GM21528 (cell line): ENCODE results near the gene RABGGTB.
A peak's percentile ranks its signal among the peaks of the same experiment; 100 is the strongest.
"Not testable (repeated sequence)": the region's sequence is repeated elsewhere in the genome, so short reads cannot be mapped to it uniquely, and the experiment has no call there.

Source experiments
- ATAC-seq: cut with Tn5 transposase; IDR thresholded peaks from one replicate; pipeline ENCODE4 v1.9.1; 2021; ENCODE audit warnings: mild to moderate bottlenecking, moderate library complexity; ENCODE audit not compliant: unreplicated experiment, low FRiP score

The RABGGTB gene

DNA sequence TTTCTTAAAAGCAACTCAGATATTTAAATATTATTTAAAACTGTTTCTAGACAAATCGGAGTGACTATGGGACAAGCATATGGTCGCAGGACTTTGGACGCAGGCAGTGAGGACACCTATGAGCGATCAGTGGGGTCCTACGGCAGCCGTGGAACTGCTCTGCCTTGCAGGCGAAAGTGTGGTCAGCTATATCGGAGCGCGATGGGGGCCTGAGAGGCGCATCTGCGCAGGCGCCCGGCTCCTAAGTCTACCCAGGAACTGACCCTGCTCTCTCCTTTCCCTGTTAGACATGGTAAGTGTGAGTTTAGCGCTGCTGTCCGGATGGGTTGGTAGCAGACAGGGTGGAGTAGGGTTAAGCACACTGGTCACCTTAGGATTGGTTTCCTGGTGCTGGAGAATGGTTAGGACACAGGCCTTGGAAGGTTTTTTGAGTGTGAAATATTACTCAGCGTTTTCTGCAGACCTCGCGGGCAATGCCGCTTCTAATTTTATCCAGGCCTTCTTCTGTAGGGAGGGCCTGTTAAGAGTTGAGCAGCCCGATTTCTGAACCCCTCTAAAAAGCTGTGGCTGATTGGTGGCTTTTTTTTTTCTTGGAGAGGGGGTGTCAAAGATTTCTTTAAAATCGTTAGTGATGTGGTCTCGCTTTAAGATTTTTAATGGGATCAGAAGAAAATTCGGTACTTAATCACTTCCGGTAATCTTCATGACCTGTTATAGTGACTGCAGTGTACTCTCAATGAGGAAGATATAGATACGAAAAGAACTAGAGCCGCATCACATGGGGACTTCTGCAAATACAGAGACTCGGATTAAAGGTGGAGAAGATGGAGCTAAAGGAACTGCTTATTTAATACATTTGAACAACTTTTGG is at the start of gene RABGGTB:
TSS of gene RABGGTB (plus strand) at position 274 of the 871 bp plus-strand sequence. CDS start at position 290, 16 bp downstream.
- ATAC-seq = peak; percentile 65

DNA sequence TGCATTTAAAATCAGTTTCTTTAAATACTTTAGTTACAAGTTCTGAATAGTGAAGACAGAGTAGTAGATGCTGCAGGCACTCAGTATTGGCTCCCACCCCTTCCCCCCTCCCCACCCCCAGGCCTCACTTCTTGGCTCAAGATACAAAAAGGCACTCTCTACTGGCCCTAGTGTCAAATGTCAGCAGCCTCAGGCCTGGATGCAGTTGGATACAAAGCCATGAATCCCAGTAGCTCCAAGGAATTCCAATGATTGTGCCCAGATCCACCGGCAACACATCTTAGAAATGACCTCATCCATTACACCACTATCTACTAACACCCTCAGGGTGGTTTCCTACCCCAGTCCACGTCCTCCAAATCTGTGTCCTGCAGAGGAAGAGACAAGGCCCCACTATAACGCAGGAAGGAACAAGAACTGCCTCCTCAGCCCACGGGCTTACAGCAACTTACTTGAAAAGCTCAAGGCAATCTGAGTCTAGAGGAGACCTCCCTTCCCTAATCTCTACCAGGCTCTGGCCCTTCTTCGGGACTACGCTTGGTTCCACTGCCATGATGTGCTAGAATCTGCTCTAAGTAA is 43.9 kb upstream of the RABGGTB start:
- no peak for ATAC-seq

DNA sequence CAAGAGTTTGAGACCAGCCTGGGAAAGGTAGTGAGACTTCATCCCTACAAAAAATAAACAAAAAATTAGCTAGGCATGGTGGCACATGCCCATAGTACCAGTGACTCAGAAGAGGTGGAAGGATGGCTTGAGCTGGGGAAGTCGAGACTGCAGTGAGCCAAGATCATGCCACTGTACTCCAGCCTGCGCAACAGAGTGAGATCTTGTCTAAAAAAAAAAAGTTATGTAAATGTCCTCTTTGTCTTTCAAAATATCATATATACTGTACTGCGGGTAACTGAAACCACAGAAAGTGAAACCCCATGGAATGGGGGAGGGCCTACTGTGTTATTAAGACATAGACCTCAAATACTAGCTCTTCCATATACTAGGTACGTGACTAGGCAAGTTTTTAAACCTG is 40.8 kb upstream of the RABGGTB start:
- peak; percentile 86 for ATAC-seq

DNA sequence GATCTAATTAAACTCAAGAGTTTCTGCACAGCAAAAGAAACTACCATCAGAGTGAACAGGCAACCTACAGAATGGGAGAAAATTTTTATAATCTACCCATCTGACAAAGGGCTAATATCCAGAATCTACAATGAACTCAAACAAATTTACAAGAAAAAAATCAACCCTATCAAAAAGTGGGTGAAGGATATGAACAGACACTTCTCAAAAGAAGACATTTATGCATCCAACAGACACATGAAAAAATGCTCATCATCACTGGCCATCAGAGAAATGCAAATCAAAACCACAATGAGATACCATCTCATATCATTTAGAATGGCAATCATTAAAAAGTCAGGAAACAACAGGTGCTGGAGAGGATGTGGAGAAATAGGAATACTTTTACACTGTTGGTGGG is 28.8 kb upstream of the RABGGTB start:
- ATAC-seq = not testable (repeated sequence)

DNA sequence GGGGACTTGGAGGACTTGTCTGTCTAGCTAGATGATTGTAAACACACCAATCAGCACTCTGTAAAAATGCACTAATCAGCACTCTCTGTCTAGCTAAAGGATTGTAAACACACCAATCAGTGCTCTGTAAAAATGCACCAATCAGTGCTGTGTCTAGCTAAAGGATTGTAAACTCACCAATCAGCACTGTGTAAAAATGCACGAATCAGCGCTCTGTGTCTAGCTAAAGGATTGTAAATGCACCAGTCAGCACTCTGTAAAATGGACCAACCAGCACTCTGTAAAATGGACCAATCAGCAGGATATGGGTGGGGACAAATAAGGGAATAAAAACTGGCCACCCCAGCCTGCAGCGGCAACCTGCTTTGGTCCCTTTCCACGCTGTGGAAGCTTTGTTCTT is 27.5 kb upstream of the RABGGTB start:
- ATAC-seq = not testable (repeated sequence)

DNA sequence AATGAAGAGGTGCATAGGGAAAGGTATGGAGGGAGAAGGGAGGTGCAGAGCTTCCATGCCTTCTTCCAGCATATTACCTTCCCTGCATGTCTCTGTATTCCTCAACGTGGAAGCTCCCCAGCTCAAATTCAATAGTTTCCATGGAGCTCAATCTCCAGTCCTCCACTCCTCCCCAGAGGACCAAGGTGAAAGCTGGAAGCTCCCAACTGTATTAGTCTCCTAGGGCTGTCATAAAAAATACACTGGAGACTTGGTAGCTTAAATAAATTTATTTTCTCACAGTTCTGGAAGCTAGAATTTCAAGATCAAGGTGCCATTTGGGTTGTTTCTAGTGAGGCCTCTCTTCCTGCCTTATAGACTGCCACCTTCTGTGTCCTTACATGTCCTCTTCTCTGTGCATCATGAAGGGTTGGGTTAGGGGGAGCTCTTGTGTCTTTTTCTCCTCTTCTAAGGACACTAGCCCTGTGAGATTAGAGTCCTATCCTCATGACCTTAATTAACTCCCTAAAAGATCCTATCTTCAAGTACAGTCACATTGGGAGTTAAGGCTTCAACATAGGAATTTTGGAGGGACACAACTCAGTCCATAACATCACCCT is 21.9 kb upstream of the RABGGTB start:
- ATAC-seq = no peak

DNA sequence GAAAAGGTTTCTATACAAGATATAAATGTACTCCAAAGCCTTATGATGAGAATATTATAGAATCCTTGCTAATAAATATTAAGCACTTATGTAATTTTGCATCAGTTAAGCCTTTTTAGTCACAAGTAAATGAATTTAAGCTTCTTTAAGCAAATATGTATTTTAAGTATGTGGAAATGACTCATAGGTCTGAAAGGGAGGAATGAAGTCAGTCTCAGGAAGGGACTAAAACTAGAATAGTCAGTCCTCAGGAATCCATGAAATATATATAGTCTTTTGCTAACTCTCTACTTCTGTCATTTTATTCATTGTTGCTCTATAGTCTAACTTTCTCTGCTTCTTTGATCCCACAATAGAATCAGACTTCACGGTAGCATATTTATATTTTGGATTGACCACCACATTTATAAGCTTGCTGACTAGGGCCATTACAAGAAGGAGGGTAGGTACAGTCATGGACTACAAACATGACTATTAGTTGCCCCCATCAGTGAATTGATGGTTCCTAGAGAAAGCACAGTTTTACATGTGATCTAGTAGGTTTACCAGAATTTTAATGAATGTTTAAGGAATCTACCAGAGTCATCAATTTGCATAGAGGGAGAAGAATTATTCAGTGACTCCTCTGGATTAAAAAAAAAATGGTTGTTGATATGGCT is 20.2 kb upstream of the RABGGTB start:
- no peak for ATAC-seq

DNA sequence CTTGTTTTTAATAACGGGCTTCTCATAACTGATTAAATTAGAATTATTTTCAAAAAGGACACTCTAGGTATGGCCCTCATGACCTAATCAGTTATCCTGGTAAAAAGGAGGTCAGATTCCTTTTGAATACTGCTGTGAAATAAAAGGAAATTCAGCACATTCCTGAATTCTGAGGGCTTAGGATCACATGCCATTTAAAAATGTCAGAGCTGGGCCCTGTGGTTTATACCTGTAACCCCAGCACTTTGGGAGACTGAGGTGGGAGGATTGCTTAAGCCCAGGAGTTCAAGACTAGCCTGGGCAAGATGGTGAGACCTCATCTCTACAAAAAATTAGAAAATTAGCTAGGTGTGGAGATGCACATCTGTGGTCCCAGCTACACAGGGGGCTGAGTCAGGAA is 18.0 kb upstream of the RABGGTB start:
- no peak for ATAC-seq

DNA sequence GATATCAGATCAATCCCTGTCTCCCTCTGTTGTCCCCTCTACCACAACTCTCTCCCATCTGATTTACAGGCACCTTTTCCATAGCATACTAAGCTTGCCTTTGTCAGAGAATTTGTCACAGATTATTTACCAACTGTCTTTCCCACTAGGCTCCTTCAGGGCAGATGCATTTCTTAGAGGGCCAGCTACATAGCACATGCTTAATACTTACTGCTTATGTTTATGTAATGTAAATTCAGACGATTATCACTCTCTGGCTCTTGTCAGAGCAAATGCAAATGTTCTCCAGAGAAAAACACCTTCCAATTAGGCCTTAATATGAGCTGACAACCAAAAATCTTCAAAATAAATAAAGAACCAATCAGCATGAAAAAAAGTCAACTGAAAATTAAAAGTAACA is 15.3 kb upstream of the RABGGTB start:
- no peak for ATAC-seq

DNA sequence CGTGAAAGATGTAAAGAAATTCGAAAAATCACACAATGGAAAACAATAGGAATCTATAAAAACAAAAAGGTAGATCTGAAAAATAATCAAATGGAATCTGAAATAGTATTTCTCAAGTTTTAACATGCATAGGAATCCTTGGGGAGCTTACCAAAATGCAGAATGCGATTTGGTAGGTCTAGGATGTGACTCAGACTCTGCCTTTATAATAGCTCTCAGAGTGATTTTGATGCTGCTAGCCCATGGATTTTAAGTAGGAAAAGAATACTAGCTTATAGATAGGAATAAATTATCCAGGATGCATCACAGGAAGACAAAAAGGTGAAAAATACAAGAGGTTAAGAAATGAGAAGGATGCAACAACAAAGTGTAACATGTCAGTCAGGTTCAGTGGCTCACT is 14.1 kb upstream of the RABGGTB start:
- ATAC-seq = no peak

DNA sequence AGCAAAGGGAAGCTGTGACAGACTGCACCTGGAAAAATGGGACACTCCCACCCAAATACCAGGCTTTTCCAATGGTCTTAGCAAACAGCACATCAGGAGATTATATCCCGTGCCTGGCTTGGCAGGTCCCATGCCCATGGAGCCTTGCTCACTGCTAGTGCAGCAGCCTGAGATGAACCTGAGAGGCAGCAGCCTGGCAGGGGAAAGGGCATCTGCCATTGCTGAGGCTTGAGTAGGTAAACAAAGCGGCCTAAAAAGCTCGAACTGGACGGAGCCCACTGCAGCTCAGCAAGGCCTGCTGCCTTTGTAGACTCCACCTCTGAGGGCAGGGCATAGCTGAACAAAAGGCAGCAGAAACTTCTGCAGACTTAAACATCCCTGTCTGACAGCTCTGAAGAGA is 8.2 kb upstream of the RABGGTB start:
- ATAC-seq = not testable (repeated sequence)

DNA sequence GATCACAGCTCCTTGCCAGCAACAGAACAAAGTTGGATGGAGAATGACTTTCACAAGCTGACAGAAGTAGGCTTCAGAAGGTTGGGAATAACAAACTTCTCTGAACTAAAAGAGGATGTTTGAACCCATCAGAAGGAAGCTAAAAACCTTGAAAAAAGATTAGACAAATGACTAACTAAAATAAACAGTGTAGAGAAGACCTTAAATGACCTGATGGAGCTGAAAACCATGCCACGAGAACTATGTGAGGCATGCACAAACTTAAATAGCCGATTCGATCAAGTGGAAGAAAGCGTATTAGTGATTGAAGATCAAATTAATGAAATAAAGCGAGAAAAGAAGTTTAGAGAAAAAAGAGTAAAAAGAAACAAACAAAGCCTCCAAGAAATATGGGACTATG is 7.4 kb upstream of the RABGGTB start:
- not testable (repeated sequence) for ATAC-seq

DNA sequence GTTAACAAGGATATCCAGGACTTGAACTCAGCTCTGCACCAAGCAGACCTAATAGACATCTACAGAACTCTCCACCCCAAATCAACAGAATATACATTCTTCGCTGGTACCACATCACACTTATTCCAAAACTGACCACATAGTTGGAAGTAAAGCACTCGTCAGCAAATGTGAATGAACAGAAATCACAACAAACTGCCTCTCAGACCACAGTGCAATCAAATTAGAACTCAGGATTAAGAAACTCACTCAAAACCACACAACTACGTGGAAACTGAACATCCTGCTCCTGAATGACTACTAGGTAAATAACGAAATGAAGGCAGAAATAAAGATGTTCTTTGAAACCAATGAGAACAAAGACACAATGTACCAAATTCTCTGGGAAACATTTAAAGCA is 5.9 kb upstream of the RABGGTB start:
- not testable (repeated sequence) for ATAC-seq

DNA sequence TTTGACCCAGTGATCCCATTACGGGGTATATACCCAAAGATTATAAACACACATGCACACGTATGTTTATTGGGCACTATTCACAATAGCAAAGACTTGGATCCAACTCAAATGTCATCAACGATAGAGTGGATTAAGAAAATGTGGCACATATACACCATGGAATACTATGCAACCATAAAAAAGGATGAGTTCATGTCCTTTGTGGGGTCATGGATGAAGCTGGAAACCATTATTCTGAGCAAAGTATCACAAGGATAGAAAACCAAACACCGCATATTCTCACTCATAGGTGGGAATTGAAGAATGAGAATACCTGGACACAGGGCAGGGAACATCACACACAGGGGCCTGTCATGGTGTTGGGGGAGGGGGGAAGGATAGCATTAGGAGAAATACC is 2.1 kb upstream of the RABGGTB start:
- ATAC-seq = not testable (repeated sequence)

DNA sequence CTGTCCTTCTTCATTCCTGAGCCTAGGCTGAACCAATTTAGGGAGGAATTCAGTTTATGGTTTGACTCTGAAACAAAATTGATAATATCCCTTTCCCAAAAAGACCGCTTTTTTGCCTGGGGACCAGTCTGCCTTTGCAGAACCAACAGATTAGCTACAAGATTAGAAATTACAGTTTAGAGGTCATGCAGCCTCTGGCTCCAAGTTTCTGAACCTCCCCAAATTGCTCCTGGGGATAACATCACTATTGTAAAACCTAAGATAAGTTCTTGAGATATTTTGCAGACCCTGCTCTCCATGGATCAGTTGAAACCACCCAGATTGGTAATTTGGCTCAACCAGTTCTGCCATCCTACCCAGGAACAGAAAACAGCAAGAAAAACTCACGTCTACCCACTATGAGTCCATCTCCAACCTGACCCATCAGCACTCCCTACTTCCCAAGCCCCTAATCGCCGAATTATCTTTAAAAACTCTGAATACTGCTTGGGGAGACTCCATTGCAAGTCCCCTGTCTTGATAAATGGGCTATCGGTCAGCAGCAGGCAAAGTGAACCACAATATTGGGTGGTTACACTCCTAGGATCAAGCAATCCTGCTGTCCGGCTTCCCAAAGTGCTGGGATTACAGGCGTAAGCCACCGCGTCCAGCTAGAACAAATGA is 605 bp upstream of the RABGGTB start:
- peak; percentile 16 for ATAC-seq

DNA sequence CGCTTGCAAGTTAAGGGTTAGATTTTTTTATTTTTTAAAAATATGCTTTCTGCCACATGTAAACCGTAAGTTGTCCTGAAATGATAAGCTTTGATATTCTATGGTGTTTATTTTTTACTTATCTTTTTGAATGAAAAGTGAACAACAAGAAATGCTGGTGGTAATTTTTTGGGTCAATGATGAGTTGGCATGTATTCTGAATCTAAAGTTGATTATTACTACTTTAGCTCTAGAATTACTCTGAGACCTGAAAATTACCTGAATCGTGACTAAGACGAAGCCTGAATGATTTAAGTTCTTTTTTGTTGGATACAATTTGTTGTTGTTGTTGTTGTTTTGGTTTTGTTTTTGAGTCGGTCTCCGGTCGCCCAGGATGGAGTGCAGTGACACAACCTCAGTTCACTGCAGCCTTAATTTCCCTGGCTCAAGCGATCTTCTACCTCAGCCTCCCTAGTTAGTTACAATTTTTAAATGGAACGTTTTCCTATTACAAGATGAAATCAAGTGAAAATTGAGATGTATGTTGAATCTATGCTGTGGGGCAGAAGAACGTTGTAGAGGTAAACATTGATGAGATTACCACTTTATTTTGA is 941 bp downstream of the RABGGTB start:
- no peak for ATAC-seq

DNA sequence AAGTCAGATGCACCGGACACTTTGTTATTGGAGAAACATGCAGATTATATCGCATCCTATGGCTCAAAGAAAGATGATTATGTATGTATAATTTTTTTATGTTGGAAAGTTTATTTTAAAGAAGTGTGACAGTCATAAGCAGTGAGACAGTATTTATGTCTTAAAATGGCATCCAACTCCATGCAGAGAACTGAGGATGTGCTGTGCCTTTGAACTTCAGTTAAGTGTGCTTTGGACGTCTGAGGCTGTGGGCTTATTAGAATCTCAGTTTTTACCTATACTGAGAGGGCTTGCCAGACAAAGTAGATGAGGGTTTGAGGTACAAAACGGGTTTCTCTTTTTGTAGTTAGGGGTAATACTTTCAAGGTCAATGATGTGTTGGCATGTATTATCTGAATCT is 1.5 kb downstream of the RABGGTB start:
- no peak for ATAC-seq

DNA sequence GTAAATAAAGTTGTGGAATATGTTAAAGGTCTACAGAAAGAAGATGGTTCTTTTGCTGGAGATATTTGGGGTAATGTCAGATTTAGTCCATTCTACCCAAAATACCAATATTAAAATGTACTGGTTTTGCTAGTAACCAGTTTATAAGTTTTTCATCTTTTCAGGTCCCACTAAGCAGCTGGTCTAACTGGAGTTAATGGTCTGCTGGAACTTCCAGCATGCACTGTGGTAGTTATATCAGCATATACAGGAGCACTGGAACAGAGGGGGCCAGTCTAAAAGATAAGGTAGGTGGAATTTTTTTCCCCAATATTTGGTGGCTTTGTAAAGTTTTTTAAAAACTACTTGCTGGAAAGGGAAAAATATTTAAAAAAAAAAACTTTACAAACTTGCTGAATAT is 3.9 kb downstream of the RABGGTB start:
- no peak for ATAC-seq

DNA sequence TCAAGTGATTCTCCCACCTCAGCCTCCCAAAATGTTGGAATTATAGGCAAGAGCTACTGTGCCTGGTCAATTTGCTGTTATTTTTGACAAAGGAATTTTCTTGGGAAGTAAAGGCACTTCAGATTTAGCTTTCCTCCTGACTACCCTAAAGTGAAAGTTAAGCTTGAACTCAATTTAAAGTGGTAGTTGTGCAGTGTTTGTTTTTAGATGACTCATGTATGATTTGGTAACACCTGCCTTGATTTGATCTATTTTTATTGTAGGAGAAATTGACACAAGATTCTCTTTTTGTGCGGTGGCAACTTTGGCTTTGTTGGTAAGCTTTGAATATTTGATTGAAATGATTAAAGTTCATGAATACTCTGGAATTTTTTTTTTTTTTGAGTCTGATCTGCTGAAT is 5.0 kb downstream of the RABGGTB start:
- no peak for ATAC-seq

DNA sequence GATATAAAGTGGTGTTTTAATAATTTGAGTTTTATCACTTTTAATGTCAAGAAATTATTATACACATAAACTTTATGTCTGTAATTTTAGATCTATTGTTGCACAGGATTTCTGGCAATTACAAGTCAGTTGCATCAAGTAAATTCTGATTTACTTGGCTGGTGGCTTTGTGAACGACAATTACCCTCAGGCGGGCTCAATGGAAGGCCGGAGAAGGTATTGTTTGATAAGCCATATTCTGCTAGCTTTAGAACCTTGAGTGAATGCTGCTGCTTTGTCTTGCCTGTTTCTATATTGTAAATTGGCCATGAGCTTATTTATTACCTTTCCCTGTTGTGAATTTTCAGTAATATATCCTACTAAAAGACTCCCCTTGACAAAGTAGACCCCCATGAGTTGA is 6.0 kb downstream of the RABGGTB start:
- ATAC-seq = no peak
